ENCODE measurements around the gene CDK5RAP2.

CDK5RAP2 gene

DNA sequence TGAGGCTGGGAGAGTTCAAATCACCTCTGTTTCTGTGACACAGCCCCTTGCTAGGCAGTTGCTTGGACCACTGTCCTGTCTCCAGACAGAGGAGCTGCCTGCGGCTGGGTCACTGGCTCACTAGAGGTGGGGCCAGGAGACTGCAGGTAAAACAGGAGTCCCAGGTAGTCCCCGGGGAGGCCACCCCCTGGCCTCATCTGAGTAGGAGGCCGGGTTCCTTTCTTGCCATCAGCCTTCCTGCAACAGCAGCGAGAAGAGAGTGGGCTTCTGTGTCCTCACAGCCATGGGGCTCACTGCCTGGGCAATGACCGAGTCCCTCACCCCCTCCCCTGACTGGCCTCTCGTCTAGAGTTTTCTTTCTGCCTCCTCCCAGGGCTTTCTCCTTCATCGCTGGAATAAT, 197.5 kb downstream of the CDK5RAP2 start:
- H3K4me3 ChIP-seq (ENCODE audit: low read depth, low read length): no peak overlapping the region
- TF ChIP-seq, protein P1, sequence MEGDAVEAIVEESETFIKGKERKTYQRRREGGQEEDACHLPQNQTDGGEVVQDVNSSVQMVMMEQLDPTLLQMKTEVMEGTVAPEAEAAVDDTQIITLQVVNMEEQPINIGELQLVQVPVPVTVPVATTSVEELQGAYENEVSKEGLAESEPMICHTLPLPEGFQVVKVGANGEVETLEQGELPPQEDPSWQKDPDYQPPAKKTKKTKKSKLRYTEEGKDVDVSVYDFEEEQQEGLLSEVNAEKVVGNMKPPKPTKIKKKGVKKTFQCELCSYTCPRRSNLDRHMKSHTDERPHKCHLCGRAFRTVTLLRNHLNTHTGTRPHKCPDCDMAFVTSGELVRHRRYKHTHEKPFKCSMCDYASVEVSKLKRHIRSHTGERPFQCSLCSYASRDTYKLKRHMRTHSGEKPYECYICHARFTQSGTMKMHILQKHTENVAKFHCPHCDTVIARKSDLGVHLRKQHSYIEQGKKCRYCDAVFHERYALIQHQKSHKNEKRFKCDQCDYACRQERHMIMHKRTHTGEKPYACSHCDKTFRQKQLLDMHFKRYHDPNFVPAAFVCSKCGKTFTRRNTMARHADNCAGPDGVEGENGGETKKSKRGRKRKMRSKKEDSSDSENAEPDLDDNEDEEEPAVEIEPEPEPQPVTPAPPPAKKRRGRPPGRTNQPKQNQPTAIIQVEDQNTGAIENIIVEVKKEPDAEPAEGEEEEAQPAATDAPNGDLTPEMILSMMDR (IDR thresholded peaks at IDR 0.05; ENCODE audit: insufficient read depth, low read depth, low read length, missing control alignments): no peak
- no peak for DNase-seq (ENCODE audit: low read depth)

DNA sequence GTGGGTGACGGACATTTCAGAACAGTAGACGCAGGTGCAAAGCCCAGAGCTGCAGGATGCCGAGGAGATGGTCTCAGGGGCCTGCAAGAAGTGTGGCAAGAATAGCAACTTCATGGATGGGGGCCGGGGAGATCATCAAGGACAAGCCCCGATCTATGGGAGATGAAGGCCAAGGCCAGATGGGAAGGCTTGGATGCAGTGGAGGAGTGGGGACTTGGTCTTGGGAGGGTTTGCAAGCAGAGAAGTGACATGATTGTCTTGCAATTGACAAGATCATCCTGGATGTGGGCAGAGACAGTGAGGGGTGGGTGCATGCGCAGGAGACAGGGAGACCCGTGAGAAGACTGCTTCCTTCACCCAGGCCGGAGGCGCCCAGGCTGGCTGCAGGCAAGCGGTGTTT, 198.1 kb downstream of the CDK5RAP2 start:
- no peak overlapping the region for H3K4me3 ChIP-seq (ENCODE audit: low read depth, low read length)
- TF ChIP-seq, protein P1 (IDR thresholded peaks at IDR 0.05; ENCODE audit: insufficient read depth, low read depth, low read length, missing control alignments): no peak
- no peak for DNase-seq (ENCODE audit: low read depth)

DNA sequence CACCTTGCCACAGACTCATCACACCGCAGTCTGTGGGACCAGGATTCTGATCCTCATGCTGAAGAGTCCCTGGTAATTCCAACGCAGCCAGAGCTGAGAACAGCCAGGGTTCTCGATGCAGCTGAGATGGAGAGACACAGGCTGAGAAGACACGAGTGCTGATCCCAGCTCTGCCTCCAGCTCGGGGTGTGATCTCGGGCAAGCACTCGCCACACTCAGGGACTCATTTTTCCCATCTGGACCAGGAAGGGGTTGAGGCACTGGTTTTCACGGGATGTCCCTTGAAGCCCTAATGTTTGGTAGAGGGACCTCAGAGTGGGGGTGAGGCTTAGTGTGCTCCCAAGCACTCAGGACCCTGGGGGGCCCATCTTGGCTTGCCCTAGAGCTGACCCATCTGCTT, 200.4 kb downstream of the CDK5RAP2 start:
- no peak for DNase-seq (ENCODE audit: low read depth)
- TF ChIP-seq, protein P1 (IDR thresholded peaks at IDR 0.05; ENCODE audit: insufficient read depth, low read depth, low read length, missing control alignments): no peak
- H3K4me3 ChIP-seq (ENCODE audit: low read depth, low read length): no peak overlapping the region

DNA sequence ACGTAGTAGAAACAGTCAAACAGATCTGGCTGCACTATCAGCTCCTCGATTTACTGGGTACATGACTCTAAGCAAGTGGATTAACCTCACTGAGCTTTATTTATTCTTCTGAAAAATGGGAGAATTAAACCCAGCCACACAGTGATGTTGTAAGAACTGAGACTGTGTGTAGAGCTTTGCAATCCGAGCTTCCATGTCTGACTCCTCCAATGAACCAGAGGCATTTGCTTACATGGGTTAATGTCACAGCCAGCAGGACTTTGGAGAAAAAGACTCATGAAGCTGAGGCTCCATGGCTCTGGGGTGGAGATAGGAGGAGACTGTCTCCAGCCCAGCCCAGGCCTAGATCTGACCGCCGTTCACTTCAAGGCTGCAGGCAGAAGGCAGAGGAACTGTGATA, 201.3 kb downstream of the CDK5RAP2 start:
- TF ChIP-seq, protein P1 (IDR thresholded peaks at IDR 0.05; ENCODE audit: insufficient read depth, low read depth, low read length, missing control alignments): no peak
- DNase-seq (ENCODE audit: low read depth): no peak
- H3K4me3 ChIP-seq (ENCODE audit: low read depth, low read length): no peak overlapping the region

DNA sequence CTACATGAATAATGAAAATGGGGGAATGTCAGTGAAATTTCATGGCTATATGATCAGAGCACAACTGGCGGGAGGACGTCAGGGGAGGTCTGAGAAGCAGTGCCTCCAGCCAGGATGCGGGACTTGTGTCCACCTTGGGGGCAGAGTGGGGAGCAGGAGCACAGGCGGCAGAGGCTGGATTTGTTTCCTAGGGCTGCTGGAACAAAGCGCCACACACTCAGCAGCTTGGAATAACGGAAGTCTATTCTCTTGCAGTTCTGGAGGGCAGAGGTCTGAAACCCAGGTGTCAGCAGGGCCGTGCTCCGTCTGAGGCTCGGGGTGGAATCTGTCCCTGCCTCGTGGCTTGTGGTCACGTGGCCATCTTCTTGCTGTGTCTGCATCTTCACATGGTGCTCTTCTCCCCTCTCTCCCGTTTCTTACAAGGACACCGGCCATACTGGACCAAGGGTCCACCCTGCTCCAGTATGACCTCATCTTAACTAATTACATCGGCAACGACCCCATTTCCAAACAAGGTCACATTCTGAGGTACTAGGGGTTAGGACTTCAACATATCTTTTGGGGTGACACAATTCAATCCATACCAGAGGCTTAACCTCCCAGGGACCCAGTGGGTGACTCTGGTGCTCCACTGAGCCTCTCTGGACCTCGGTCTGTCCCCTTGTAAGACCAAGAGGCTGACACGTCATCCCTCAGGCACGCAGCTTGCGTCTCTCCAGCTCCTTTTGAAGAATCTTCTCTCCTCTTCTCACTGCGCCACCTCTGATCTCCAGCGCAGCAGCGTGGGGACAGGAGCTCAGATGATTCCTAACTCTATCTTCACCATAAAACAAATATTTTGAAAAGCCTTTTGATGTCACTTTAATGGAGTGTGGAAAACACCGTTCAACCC, 202.5 kb downstream of the CDK5RAP2 start:
- no peak overlapping the region for H3K4me3 ChIP-seq (ENCODE audit: low read depth, low read length)
- TF ChIP-seq, protein P1 (IDR thresholded peaks at IDR 0.05; ENCODE audit: insufficient read depth, low read depth, low read length, missing control alignments): no peak
- DNase-seq (ENCODE audit: low read depth): no peak

DNA sequence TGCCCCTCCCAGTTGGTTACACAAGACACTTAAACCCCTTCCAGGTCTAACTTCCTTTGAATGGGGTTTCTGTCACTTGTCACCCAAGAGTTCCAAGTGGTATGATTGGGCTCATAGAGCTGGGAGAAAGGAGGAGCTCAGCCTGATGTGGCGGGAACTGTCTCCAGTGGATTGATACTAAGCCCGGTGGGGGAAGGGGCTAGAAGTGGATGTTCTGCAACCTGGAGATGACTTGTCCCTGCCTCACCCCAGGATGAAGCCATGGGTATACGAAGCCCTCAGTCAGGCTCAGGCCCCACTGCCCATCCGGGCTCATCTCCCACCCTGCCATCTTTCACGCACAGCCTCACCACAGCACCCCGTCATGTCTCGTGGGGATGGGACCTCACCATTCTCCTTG, 203.9 kb downstream of the CDK5RAP2 start:
- no peak for DNase-seq (ENCODE audit: low read depth)
- no peak overlapping the region for H3K4me3 ChIP-seq (ENCODE audit: low read depth, low read length)
- TF ChIP-seq, protein P1 (IDR thresholded peaks at IDR 0.05; ENCODE audit: insufficient read depth, low read depth, low read length, missing control alignments): no peak

GRCh38 chr9:120375316-120375715, 204.7 kb downstream of the CDK5RAP2 start:
- no peak overlapping the region for H3K4me3 ChIP-seq (ENCODE audit: low read depth, low read length)
- no peak for DNase-seq (ENCODE audit: low read depth)
- TF ChIP-seq, protein P1 (IDR thresholded peaks at IDR 0.05; ENCODE audit: insufficient read depth, low read depth, low read length, missing control alignments): no peak
